GM20000 (cell line): ENCODE results near the gene USE1.

Experiments used
- DNase-seq: peaks from one replicate; pipeline ENCODE4 v3.0.0; 2012; ENCODE audit warnings: low spot score
- TF ChIP-seq, protein P1 (sequence below): IDR thresholded peaks from 2 replicates; pipeline ENCODE4 v1.5.1; 2012; ENCODE audit warnings: mild to moderate bottlenecking, control low read depth; ENCODE audit errors: extremely low read depth, missing control alignments

The USE1 gene

DNA sequence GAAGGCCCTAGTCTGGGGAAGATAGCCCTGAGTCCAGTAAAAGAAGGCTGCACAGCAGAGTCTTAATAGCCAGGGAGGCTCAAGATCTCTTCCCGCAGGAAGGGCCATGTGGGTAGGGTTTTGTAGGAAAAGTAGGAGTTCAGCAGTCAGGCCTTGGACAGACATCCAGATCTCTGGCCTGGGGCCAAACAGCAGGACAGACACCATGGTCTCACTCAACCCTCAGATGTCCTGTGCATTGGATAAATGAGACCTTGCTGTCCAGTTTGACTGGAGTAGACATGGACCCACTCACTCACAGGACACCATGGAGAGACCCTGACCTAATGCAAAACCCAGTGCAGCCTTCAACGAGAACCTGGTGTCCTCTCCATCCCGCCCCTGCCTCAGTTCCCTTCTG is 14.7 kb downstream of the USE1 start:
- TF ChIP-seq, protein P1, sequence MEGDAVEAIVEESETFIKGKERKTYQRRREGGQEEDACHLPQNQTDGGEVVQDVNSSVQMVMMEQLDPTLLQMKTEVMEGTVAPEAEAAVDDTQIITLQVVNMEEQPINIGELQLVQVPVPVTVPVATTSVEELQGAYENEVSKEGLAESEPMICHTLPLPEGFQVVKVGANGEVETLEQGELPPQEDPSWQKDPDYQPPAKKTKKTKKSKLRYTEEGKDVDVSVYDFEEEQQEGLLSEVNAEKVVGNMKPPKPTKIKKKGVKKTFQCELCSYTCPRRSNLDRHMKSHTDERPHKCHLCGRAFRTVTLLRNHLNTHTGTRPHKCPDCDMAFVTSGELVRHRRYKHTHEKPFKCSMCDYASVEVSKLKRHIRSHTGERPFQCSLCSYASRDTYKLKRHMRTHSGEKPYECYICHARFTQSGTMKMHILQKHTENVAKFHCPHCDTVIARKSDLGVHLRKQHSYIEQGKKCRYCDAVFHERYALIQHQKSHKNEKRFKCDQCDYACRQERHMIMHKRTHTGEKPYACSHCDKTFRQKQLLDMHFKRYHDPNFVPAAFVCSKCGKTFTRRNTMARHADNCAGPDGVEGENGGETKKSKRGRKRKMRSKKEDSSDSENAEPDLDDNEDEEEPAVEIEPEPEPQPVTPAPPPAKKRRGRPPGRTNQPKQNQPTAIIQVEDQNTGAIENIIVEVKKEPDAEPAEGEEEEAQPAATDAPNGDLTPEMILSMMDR: no peak
- DNase-seq: no peak

DNA sequence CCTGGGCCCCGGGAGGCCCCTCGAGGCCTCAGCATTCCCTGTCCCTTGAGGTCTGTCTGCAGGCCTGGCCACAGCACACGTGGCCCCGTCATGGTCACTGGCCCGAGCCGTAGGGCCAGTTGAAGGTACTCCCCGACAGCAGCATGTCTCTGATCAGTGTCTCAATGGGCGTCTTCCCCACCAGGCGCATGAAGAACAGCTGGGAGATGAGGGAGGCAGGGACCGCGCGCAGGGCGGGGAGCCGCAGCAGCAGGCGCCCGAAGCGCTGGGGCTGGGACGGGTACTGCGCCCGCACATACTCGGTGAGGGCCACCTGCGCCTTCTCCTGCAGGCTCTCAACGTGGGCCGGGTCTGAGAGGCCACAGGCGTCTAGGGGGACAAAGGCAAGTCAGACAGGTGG is 17.1 kb downstream of the USE1 start:
- no peak for DNase-seq
- TF ChIP-seq, protein P1: no peak

DNA sequence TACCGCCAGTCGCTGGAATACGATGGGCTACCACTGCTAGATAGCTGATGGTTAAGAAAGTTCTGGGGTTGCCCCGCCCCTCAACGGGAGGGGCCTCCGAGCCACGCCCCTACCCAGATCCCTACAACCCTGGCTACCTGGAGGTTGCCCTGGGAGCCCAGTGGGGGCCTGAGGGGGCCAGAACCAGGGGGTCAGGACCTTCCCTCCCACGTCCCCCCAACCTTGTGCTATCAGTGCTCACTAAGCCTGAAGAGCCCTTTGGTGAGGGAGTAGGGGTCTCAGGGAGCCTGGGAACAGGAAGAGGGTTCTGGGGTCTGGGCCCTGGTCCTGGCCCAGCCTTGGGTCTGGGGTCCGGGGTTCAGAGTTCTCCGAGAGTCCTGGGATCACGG is 19.7 kb downstream of the USE1 start:
- peak; percentile 87 for DNase-seq
- TF ChIP-seq, protein P1: no peak

DNA sequence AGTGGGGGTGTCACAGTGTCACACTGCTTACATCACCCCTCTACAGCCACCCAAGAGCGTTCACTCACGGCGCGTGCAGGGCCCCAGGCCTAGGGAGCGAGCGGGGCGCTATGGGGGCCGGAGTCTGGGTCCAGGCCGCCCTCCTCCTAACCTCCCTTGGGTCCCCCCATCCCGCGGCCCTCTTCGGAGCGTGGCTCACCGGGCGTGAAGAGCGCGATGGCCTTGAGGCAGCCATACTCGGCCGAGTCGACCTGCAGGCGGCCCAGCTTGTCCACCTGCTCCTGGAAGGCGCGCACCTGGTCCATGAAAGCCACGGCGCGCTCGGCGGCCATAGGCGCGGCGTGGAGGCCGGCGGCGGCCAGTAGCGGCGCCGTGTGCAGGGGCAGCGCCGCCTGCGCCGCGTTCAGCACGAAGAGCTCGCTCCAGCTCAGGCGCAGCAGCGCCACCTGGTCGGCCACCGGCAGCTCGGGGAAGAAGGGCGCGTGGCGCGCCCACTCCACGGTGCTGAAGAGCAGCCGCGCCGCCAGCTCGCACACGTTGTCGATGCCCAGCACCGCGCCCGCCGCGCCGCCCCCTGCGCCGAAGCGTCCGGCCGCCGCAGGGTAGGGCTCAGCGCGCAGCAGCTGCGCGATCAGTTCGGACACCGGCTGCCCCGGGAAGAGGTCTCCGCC is 20.3 kb downstream of the USE1 start:
- peak; percentile 89 for DNase-seq

DNA sequence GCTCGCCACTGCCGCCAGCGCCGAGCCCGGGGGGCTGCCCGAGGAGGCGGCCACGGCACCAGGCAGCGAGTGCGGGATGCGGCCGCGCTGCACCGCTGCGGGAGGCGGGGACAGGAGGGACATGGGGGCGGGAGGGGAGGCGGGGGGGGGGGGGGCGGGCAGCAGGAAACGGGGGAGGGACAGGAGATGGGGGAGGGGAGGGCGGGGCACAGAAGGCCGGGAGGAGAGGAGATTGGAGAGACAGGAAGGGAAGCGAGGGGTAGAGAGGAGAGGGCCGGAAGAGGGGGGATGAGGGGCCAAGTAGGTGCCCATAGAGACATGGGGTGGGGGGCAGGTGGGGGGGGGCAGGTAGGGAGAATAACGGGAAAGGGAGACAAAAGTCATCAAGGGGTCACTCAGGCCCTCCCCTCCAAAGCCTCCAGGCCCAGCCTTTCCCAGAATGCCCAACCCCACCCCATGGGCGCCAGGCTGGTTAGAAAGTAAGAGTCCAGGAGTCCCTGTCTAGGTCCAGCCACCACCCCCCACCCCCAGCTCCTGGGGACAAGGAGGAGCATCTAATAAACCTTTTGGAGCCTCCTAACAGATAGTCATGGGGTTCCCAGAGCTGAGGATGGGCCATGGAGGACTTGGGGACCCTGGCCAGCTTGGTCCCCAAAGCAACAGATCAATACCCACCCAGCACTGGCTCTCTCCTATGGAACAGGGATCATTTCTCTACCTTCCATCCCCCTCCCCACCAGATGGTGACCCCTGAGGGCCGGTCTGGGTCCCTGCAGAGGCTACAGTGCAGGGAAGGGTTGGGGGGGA is 21.0 kb downstream of the USE1 start:
- DNase-seq: no peak
- TF ChIP-seq, protein P1: no peak

More for the DNA sequence above, 20.3 kb downstream of the USE1 start:
- TF ChIP-seq, protein P1: peak; percentile 87

DNA sequence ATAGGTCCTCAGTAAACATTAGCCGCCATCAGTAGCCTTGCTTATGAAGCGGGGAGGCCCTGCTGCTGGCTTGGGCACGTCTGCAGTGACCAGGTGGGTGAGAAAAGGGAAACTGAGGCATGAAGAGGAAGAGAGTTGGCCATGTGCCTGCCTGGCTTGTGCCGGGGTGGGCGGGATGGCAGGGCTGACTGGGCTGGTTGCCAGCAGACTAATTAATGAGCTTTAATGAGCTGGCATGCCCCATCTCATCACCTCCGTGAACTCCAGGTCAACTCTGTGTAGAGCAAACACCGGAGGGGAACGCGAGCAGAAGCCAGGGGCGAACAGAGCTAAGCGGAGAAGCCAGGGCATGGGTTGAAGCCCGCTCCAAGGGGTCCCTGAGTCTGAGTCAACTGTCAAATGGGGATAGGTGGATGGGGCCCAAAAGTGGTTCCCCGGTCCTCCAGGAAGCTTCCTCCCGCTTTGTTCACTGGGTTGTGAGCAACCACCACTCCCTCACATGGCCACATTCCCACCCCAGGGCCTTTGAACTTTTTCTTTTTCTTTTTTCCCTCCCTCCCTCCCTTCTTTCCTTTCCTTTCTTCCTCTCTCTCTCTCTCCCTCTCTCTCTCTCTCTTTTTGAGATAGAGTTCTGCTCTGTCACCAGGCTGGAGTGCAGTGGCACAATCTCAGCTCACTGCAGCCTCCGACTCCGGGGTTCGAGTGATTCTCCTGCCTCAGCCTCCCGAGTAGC is 21.8 kb downstream of the USE1 start:
- no peak for DNase-seq
- TF ChIP-seq, protein P1: no peak
